Measurements from ENCODE around the gene WTAP.
"Not testable (repeated sequence)": the region's sequence is repeated elsewhere in the genome, so short reads cannot be mapped to it uniquely, and the experiment has no call there.

Gene WTAP

DNA sequence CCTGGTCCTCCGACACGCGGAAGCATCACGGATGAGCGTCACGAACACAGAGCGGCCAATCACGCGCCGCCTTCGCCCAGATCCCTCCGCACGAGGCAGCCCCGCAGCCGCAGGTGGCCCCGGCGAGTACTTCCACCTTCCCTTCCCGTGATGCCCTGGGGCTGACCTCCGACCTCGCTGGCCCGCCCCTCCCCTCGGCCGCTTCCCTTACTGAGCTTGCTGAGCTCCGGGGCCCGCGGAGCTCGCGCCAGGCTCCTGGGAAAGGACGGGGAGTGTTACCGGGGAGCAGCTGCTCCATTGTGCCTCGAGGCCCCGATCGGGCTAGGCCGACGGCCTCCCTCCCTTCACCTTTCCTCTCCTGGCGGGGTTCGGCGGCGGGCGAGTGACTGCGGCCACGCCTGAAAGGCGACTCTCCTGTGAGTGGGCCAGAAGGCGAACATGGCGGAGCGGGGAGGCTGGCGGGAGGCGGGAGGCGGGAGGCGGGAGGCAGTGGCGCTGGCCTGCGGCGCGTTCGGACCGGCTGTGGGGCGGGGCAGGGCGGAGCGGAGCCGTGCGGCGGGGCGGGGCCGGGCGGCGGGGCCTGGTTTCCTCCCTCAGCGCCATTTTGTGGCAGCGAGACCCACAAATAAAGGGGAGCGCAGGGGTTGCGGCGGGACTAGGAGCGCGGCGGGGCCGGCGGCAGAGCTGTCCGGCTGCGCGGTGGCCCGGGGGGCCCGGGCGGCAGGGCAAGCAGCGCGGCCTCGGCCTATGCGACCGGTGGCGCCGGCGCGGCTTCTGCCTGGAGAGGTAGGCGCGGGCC, at the start of gene WTAP:
WTAP (plus strand) TSS at position 589 of the 799 bp plus-strand sequence. CDS start 8,760 bp downstream, outside the sequence.
- DNase-seq = peak; percentile 85

DNA sequence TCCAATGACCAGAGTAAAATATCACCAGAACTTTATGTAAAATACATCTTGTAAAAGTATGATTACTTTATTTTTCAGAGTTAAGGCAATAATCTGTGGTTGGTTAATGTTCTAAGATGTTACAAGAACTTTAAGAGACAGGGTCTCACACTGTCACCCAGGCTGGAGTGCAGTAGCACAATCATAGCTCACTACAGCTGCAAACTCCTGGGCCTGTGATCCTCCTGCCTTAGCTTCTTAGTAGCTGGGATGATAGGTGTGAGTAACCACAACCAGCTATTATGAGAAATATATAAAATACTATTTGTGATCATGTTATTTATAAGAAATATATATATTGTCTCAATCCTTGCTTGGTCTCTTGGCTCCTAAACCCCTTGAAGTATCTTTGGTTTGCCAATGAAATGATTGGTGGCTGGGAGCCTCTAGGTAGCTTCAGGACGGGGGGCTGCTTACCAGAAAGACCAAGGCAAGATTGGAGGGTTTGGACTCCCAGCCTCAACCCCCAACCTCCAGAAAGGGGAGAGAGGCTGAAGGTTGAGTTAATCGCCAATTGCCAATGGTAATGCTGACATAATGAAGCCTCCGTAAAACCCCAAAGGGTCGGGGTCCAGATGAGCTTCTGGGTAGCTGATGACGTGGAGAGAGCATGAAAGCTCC, 49.7 kb upstream of the WTAP start:
- DNase-seq = no peak

DNA sequence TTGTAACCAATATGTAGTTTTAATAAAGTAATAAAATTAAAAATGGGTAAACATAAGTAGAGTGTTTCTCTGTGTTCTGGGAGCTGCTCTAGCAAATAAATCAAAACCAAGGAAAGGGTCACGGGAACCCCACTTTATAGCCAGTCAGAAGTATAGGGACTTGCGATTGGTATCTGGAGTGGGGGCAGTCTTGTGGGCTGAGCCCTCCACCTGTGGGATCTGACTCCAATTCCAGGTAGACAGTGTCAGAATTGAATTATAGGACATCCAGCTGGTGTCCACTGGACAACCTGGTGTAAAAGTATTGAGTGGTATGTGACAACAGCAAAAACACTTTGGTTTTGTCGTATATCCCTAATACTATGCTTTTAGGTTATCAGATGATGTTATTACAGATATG, 48.7 kb upstream of the WTAP start:
- no peak for DNase-seq

DNA sequence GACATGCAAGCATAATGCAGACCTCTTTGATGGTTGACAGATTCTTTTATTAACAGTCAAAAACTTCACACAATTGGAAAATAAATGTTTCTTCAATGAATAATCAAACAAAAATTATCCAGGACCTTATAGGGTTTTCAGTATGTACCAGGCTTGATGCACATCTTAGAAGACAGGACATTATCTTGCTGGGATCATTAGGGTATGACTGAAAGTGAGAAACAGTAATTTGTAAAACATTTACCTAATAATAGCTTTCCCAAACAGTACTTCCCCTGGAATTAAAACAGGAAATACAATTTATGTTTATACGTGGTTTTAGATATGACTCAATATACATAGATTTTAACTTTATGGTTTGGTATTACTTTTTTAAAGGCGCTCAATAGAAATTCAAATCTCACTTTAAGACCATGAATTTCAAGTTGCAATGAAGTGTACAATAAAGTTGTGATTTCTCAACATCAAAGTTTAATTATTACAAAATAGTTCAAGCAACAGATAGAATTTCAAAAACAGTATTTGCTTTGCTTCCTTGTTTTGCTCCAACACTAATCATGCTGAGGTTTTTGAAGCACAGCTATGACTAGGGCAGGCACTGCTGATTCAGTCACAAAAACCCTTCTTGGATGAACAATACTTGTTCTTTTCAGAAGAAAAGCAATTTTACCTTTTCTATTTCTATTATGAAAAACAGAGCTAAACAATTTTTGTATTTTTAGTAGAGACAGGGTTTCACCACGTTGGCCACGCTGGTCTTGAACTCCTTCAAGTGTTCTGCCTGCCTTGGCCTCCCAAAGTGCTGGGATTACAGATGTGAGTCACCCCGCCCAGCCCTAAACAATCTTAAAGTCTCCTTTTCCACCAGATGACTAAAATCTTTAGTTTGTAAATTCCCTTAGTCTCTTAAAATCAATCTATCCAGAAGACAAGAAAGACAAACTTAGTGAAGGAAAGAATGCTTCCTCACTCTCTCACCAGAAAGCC, 47.9 kb upstream of the WTAP start:
- no peak for DNase-seq

DNA sequence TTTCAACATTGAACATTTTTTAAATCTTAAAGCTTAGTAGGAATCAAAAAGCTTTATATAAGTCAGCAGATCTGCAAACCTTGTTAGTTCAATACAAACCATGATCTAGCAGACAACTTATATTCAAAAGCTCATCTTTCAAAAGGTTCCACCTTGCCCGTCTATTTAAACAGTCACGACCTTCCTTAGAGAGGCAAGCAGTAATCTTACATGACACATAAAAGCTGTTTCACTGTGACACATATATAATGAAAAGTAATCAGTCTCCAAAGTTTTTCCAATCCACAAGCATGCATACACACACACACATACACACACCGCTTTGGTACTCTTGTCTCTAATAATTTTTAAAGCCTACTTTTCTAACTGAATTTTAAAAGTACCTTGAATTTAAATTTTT, 47.2 kb upstream of the WTAP start:
- no peak for DNase-seq

DNA sequence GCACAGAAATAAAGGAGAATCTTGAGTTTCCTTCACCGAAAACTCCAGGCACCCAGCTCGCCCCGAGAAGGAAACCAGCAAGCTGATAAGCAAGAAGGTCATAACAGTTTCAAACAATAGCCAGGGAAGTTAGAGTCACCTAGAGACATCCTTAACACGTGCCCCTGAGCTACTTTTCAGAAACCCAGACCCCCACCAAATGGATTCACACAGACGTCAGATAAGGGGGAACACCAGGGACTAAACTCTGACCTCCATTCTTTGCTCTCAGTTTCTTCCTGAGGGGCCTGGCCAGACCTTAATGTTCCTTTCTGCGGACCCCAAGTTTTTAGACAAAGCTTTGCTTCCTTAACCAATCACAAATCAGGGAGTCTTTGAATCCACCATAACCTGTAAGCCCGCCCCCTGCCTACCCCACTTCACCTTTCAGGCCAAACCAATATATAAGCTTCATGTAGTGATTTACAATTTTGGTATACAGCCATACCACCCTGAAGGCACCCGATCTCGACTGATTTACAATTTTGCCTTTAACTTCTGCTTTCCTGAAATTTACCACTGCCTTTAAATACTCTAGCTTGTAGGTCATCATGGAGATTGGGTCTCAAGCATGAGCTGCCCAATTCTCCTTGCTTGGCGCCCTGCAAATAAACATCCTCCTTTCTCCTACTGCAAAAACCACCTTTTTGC, 46.0 kb upstream of the WTAP start:
- DNase-seq = no peak

DNA sequence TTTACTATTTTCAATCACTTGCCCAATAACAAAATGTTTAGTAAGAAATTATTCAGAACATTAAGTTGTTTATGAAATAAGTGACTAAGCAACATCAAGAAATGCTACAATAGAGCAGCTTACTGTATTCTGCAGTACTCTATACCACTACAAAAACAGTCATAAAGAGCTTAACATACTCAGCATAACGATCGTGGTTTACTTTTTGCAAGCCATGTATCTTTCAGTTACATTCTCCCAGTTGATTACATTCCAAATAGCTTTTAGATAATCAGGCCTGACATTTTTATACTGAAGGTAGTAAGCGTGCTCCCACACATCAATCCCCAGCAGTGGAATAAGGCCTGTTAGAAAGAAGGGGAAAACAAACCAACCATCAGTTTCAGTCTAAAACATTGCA, 45.0 kb upstream of the WTAP start:
- no peak for DNase-seq

DNA sequence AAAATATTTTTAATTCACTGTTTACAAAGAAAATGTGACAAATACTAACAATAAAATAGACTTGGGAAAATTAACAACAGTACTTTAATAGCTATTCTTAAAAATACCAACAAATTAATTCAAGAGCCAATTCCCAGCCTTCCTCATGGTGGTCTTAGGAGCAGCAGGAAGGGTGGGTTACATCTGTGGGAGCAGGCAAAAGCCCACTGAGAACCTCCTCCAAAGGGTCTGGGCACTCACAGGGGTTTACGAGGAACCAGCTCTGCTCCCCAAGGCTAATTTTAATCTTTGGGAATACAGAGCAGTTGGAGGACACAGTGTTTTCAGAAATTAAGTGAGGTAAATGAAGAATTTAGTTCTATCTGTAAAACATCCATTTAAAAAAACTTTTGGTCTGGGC, 44.5 kb upstream of the WTAP start:
- DNase-seq = no peak

DNA sequence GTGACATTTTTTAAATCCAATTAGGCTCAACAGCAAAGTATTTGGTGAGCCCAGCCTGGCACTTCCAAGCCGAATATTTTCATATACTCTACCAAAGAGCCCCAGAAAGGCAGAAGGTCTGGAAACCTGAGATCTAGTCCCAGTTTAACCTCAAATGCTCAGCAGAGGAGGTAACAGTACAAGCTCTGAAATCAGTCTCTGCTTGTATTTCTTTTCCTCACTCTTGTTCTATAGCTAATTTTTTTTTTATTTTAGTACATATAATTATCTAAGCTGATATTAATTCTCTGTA, 43.3 kb upstream of the WTAP start:
- no peak for DNase-seq

DNA sequence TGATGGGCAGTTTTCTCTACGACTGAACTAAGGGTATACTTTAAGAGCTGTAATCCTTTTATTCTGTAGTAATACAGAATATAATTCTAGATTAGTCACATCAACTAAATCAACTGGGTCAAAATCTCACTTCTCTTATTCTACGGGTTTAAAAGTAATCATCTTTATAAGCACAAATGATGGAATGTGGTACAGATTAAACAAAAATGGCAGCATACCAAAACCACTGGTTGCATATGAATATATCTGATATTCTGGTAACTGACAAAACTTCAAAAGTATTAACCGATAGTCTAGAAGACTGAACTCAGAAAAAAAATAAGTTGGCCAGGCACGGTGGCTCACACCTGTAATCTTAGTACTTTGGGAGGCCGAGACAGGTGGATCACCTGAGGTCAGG, 41.3 kb upstream of the WTAP start:
- no peak for DNase-seq

DNA sequence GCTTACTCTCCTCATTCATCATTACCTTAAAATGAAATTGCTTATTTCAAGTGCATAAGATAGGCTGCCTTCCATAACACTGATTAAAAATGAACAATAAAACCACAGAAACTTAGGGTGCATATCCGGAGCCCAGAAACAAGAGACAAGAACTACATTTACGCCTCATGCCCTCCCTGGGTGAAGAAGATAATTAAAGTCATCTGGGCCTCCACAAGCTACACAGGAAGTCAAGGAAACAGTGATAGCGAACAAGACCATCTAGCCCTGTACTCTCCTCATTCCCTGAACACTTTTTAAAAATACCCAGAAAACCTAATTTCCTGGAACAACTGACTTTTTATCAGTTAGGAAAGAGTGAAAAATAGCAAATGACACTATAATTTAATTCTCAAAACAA, 40.6 kb upstream of the WTAP start:
- DNase-seq = no peak

DNA sequence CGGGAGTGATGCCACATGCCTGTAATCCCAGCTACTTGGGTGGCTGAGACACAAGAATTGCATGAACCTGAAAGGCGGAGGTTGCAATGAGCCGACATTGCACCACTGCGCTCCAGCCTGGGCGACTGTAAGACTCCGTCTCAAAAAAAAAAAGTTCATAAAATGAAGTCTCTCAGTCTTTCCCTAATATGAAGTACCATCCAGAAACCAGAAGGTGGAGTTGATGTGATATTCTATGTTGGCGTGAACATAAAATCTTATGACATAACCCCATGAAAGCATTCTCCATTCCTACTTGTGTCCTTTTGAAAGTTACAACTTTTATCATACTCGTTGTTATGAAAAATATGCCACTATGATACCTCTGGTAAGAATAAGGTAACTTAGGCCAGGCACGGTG, 40.0 kb upstream of the WTAP start:
- no peak for DNase-seq

DNA sequence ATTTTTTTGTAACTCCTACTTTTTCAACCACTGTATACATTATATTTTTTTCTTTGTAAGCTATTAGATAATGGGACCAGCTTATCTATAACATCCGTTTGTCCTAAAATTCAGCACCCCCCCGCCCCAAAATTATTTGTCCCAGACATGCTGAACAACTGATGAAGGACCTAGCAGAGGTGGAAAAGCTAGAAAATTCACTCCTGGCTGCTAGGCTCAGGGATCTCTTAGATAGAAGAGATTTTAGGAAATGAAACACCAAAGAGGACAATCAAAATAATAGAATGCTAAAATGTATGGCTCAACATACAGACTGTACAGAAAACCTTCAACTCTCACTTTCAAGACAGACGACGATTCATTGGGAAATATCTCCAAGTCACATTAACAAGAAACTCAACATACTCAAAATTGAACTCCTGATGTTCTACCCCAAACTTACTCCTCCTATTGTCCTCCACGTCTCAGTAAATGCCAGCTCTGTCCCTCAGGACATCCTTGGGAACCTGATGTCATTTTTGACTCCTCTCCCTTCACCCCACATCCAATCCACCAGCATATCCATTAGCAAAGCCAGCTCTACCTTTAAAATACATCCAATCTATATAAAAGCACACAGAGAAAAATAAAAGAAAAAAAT, 38.9 kb upstream of the WTAP start:
- DNase-seq = no peak

DNA sequence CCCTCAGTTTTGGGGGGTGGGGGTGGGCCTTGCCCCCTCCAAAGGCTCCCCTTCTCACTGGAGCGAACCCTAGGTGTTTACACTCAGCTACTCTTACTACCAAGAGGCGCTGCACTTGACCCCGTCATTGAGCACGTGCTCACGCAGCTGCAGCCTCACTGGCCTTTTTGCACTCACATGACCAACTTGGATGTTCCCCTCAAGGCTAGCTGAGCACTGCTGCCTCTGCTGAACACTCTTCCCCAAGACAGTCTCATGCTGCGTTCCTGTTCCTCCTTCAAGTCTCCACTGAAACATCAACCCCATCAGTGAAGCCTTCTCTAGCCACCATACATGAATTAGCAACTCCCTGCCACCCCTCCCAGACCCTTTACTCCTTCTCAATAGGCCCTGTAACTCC, 38.3 kb upstream of the WTAP start:
- no peak for DNase-seq

DNA sequence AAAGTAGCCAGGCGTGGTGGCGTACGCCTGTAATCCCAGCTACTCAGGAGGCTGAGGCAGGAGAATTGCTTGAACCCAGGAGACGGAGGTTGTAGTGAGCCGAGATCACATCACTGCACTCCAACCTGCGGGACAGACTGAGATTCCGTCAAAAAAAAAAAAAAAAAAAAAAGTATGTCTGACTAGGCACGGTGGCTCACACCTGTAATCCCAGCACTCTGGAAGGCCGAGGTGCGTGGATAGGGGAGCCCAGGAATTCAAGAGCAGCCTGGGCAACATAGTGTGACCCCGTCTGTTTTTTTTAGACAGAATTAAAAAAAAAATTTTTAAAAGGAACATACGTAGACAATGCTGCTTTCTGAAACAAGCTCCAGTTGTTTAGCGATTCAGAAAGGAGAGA, 37.2 kb upstream of the WTAP start:
- not testable (repeated sequence) for DNase-seq

DNA sequence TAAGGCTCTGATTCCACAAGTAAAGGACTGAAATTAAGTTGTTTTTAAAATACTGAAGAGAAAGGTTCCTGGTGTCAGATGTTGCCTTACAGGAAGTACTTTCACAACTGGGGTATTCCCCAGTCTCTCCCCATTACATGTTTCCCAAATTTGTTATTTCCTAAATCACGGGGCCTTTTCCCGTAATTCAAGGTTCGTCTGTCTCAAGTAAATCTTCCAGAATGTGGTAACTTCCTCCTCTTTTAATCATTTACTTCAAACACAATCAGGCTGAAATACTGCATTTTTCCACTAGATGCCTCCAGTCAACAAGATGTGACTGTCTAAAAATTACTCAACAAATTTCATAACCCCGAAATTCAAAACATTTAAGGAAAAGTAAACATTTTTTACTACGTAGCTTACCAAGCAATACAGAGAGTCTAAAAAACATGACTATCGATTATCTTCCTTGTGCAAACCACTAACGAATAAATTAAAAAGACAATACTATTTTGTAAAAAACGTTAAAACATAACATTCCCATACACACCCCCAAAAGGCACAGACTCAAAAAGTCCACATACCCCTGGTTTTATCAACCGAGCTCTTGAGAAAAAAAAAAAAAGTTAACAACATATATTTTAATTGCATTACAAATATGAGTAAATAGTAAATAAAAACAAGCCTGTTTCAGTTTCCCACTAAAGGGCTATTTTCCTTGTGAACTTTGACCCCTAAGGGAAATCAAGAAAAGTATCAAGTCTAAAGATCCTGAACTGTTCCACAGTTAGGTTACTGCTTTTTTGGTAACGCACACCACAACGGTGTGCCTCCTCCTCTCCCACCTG, 36.0 kb upstream of the WTAP start:
- DNase-seq = no peak

DNA sequence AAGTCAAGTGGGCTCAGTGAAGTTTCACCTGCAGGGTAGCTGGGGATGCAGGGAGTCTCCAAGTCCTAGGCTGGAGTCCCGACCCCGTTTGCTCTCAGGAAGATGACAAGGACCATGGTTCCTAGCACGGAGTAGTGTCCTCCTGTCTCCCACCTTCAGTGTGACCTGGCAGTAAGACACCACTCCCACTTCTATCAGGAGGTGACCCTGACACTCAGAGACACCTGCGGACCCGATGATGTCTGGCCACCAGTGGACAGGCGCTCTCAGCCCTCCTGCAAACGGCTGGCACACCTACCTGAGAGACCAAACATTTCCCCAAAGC, 35.4 kb upstream of the WTAP start:
- no peak for DNase-seq

DNA sequence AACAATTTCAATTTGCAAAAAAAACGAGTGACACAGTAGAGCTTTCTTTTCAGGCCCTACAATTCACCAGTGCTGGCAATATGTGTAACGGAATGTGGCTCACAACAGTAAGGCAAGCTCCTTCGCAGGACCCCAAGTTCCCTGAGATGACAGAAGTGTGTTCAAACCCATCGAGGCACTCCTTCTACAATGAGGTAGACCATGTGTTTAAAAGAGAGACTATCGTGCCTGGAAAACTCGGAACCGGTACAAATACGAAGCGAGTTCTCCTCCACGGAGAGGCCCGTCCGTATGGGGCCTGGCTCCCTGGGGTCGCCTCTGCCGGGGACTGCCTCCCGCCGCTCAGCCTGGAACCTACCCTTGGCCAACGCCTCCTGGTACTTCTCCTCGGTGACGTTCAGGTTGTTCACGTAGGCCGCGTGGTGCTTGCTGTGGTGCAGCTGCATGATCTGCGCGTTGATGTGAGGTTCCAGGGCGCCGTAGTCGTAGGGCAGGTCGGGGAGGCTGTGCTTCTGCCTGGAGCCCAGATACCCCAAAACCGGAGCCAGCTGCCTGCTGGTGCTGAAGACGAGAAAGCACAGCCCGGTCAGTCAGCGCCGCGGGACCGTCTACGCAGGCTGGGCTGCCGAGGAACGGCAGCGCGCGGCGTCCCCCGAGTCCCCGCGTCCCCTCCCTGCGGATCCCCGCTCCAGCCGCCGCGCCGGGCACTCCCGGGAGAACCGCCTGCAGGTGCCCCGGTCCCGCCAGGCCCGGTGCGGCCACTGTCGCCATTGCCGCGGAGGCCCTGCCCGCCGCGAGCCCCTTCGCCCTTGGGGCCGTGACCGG, 34.8 kb upstream of the WTAP start:
- DNase-seq = peak; percentile 47

DNA sequence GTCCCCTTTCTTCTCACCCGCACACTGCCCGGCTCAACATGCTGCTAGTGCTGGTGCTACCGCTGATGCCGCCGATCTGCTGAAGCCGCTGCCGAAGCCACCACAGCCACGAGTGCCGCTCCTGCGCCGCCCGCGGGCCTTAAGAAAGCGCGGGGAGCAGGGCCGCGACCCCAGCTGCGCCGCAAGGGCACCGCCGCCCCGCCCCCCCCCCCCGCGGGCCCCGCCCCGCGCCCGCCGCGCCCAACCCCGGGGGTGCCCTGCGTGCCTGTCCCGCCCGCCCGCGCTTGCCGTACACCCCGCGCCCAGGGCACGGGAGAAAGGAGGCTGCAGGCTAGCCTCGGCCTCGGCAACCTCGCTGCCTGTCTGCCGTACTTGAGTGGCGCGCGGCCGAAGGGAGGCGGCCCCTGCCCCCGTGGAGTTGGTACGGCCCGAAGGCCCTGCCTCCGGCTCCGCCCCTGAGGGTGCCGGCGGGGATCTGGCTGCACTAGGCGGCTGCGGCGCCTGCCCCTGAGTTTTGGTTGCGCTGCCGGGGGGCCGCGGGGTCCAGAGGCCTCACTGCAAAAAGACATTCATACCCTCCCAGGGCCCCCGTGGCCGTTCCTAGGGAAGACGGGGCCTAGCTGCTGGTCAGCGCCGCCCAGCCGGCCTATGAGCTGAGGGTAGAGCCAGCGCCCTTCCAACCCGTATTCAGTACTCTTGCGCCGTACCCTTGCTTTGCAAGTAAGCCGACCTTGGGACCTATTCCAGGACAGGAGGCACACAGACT, 34.0 kb upstream of the WTAP start, which contains the start of gene SOD2:
SOD2 (minus strand) TSS at position 114 of the 766 bp plus-strand sequence; CDS start at position 40, 74 bp downstream.
- DNase-seq = peak; percentile 61

Measured in GOT3 (cell line).